ENCODE results near the gene NRXN3.

Gene NRXN3

GRCh38 chr14:79378020-79378419 lies 1207.8 kb downstream of the NRXN3 start:
- peak overlapping the region; percentile 43 for H3K4me3 ChIP-seq (ENCODE audit: low read length)
- peaks cover 49% of the 10 kb centered on the region for H3K4me1 ChIP-seq (ENCODE audit: insufficient read depth, low read length)
- H3K27me3 ChIP-seq (ENCODE audit: insufficient read depth, low read length): no peaks in the 10 kb centered on the region
- peak overlapping the region; percentile 39; the same call in 1 of the 2 replicates for H3K9ac ChIP-seq (ENCODE audit: low read depth, low read length)
- H3K27ac ChIP-seq (ENCODE audit: low read length): peak overlapping the region; percentile 51
- no peaks in the 10 kb centered on the region for H3K9me3 ChIP-seq (ENCODE audit: insufficient read depth, low read depth, low read length)
- H3K36me3 ChIP-seq (ENCODE audit: insufficient read depth, low read depth, low read length): no peaks in the 10 kb centered on the region

DNA sequence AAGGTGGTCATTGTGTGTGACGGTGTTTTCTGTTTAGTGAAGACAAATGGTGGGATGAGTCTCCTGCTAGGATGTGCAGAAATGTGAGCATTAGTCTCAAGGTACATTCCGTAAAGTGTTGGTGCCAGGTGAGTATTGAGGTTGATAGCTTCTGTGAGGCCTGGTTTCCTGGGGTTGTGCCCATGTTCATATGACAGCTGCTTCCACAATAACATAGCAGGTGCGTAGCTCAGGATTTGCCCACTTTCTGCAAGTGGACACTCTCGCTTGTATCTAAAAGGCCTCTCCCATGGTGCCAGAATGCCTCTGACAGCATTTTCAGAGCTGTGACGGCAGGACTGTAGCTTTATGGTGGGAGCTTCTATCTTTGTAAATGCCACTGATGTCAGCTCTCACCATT lies 1209.1 kb downstream of the NRXN3 start:
- H3K9me3 ChIP-seq (ENCODE audit: insufficient read depth, low read depth, low read length): no peaks in the 10 kb centered on the region
- H3K9ac ChIP-seq (ENCODE audit: low read depth, low read length): peak overlapping the region; percentile 39; the same call in 1 of the 2 replicates
- no peaks in the 10 kb centered on the region for H3K27me3 ChIP-seq (ENCODE audit: insufficient read depth, low read length)
- no peaks in the 10 kb centered on the region for H3K36me3 ChIP-seq (ENCODE audit: insufficient read depth, low read depth, low read length)
- 0 out of 2 replicates have a peak overlapping the region, but pooled peaks have one; percentile 37 for H3K4me3 ChIP-seq (ENCODE audit: low read length)
- peaks cover 40% of the 10 kb centered on the region for H3K4me1 ChIP-seq (ENCODE audit: insufficient read depth, low read length)
- H3K27ac ChIP-seq (ENCODE audit: low read length): no peak overlapping the region

DNA sequence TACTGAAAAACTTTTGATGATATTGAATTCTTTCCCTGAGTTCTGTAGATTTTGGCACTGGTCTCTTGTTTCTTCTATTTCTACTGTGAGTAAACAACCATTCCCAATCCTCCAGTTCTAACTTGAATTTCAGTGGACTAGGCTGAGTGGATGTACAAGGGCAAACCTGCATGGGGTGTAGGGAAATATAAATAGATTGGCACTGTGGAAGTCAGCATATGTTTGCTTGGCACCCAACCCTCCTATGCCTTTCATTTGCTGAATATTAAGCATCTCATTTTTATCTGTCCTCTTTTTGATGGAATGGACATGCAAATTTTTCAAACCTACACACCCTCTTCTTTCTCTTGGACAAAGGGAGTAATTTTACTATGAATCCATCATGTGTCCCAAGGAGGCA lies 1212.9 kb downstream of the NRXN3 start:
- H3K4me1 ChIP-seq (ENCODE audit: insufficient read depth, low read length): peaks cover 18% of the 10 kb centered on the region
- no peaks in the 10 kb centered on the region for H3K27me3 ChIP-seq (ENCODE audit: insufficient read depth, low read length)
- H3K9ac ChIP-seq (ENCODE audit: low read depth, low read length): no peak overlapping the region
- H3K9me3 ChIP-seq (ENCODE audit: insufficient read depth, low read depth, low read length): no peaks in the 10 kb centered on the region
- H3K4me3 ChIP-seq (ENCODE audit: low read length): no peak overlapping the region
- no peak overlapping the region for H3K27ac ChIP-seq (ENCODE audit: low read length)
- no peaks in the 10 kb centered on the region for H3K36me3 ChIP-seq (ENCODE audit: insufficient read depth, low read depth, low read length)

DNA sequence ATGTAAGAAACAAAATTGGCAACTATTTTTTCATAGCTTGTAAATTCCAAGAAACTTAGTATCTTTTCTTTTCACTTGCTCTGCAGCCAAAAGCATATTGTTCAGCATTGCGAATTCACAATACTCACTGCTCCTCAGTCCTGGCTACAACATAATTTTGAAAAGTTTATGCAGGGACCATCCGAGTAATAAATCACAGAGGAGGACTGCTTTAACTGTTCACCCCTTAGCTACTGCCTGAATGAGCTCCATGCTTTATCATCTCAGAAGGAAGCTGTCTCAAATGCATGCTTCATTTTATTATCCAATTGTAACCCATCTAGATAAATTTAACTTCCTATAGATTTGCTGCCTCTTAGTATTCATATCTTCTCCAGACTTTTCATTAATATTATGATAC lies 1213.3 kb downstream of the NRXN3 start:
- no peaks in the 10 kb centered on the region for H3K9me3 ChIP-seq (ENCODE audit: insufficient read depth, low read depth, low read length)

DNA sequence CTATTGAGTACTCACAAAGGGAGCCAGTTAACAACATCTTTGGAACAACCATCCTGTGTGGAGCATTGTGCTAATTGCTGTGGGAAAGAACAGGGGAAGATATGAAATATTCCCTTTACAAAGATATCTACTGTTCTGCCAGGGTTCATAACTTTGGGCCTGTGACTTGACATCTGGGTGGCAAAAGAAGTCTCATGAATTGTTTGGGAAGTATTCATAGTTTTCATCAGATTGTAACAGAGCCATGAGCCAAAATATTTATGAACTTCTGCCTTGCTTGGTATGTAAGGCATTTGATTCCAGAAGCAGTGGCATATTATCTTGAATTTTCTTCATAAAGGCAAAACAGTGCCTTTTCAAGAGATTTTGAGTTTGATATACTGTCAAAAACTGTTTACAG lies 1224.9 kb downstream of the NRXN3 start:
- Histone ChIP-seq H3K27ac (ENCODE audit: low read length) (no peak overlapping the region), H3K4me1 (ENCODE audit: insufficient read depth, low read length) (peaks cover 2% of the 10 kb centered on the region; the same call in 1 of the 2 replicates), H3K4me3 (ENCODE audit: low read length) (no peak overlapping the region), H3K36me3 (ENCODE audit: insufficient read depth, low read depth, low read length) (no peaks in the 10 kb centered on the region), H3K27me3 (ENCODE audit: insufficient read depth, low read length) (no peaks in the 10 kb centered on the region), H3K9me3 (ENCODE audit: insufficient read depth, low read depth, low read length) (no peaks in the 10 kb centered on the region), H3K9ac (ENCODE audit: low read depth, low read length) (no peak overlapping the region)

More for the DNA sequence above, 1213.3 kb downstream of the NRXN3 start:
- Histone ChIP-seq H3K9ac (ENCODE audit: low read depth, low read length) (no peak overlapping the region), H3K27ac (ENCODE audit: low read length) (no peak overlapping the region), H3K36me3 (ENCODE audit: insufficient read depth, low read depth, low read length) (no peaks in the 10 kb centered on the region), H3K4me3 (ENCODE audit: low read length) (no peak overlapping the region), H3K4me1 (ENCODE audit: insufficient read depth, low read length) (peaks cover 13% of the 10 kb centered on the region), H3K27me3 (ENCODE audit: insufficient read depth, low read length) (no peaks in the 10 kb centered on the region)

- no peak overlapping the region for H3K4me3 ChIP-seq (ENCODE audit: low read length)
- H3K36me3 ChIP-seq (ENCODE audit: insufficient read depth, low read depth, low read length): no peaks in the 10 kb centered on the region
- H3K9ac ChIP-seq (ENCODE audit: low read depth, low read length): no peak overlapping the region
- no peaks in the 10 kb centered on the region for H3K9me3 ChIP-seq (ENCODE audit: insufficient read depth, low read depth, low read length)
- H3K4me1 ChIP-seq (ENCODE audit: insufficient read depth, low read length): peaks cover 12% of the 10 kb centered on the region; the same call in 1 of the 2 replicates
- H3K27ac ChIP-seq (ENCODE audit: low read length): no peak overlapping the region
- no peaks in the 10 kb centered on the region for H3K27me3 ChIP-seq (ENCODE audit: insufficient read depth, low read length)
Observed at GRCh38 chr14:79404874-79405511, 1234.8 kb downstream of the NRXN3 start.

- Histone ChIP-seq H3K9ac (ENCODE audit: low read depth, low read length) (no peak overlapping the region), H3K27ac (ENCODE audit: low read length) (no peak overlapping the region), H3K4me1 (ENCODE audit: insufficient read depth, low read length) (peaks cover 12% of the 10 kb centered on the region; the same call in 1 of the 2 replicates), H3K4me3 (ENCODE audit: low read length) (no peak overlapping the region), H3K27me3 (ENCODE audit: insufficient read depth, low read length) (no peaks in the 10 kb centered on the region), H3K9me3 (ENCODE audit: insufficient read depth, low read depth, low read length) (no peaks in the 10 kb centered on the region), H3K36me3 (ENCODE audit: insufficient read depth, low read depth, low read length) (no peaks in the 10 kb centered on the region)
Observed at GRCh38 chr14:79405512-79405910, 1235.3 kb downstream of the NRXN3 start.

- Histone ChIP-seq H3K9me3 (ENCODE audit: insufficient read depth, low read depth, low read length) (no peaks in the 10 kb centered on the region), H3K27ac (ENCODE audit: low read length) (no peak overlapping the region), H3K4me1 (ENCODE audit: insufficient read depth, low read length) (peaks cover 12% of the 10 kb centered on the region; the same call in 1 of the 2 replicates), H3K9ac (ENCODE audit: low read depth, low read length) (no peak overlapping the region), H3K4me3 (ENCODE audit: low read length) (no peak overlapping the region), H3K36me3 (ENCODE audit: insufficient read depth, low read depth, low read length) (no peaks in the 10 kb centered on the region), H3K27me3 (ENCODE audit: insufficient read depth, low read length) (no peaks in the 10 kb centered on the region)
Observed at GRCh38 chr14:79407572-79407971, 1237.4 kb downstream of the NRXN3 start.

DNA sequence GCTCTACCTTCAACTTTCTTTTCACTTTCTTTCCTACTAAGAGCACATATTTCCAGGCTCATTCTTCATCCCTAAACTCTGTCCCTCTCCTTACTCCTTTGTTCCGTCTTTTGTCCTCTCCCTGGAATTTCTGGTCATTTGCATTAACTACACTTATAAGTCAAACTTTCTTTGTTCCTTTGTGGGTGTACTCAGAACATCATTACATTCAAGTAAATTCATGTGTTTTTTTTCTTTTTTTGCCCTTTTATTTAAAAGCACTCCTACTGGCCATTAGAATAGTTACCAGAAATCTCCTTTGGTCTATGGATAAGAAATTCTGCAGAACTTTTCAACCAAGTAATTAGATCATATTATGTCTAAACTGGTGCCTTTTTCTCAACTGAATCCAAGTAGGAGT lies 1238.5 kb downstream of the NRXN3 start:
- Histone ChIP-seq H3K27ac (ENCODE audit: low read length) (no peak overlapping the region), H3K4me1 (ENCODE audit: insufficient read depth, low read length) (peaks cover 12% of the 10 kb centered on the region; the same call in 1 of the 2 replicates), H3K27me3 (ENCODE audit: insufficient read depth, low read length) (no peaks in the 10 kb centered on the region), H3K4me3 (ENCODE audit: low read length) (no peak overlapping the region), H3K9ac (ENCODE audit: low read depth, low read length) (no peak overlapping the region), H3K9me3 (ENCODE audit: insufficient read depth, low read depth, low read length) (no peaks in the 10 kb centered on the region), H3K36me3 (ENCODE audit: insufficient read depth, low read depth, low read length) (no peaks in the 10 kb centered on the region)

GRCh38 chr14:79411403-79412174 lies 1241.4 kb downstream of the NRXN3 start:
- Histone ChIP-seq H3K27ac (ENCODE audit: low read length) (no peak overlapping the region), H3K36me3 (ENCODE audit: insufficient read depth, low read depth, low read length) (no peaks in the 10 kb centered on the region), H3K4me3 (ENCODE audit: low read length) (no peak overlapping the region), H3K9me3 (ENCODE audit: insufficient read depth, low read depth, low read length) (no peaks in the 10 kb centered on the region), H3K4me1 (ENCODE audit: insufficient read depth, low read length) (peaks cover 12% of the 10 kb centered on the region; the same call in 1 of the 2 replicates), H3K9ac (ENCODE audit: low read depth, low read length) (no peak overlapping the region), H3K27me3 (ENCODE audit: insufficient read depth, low read length) (no peaks in the 10 kb centered on the region)

DNA sequence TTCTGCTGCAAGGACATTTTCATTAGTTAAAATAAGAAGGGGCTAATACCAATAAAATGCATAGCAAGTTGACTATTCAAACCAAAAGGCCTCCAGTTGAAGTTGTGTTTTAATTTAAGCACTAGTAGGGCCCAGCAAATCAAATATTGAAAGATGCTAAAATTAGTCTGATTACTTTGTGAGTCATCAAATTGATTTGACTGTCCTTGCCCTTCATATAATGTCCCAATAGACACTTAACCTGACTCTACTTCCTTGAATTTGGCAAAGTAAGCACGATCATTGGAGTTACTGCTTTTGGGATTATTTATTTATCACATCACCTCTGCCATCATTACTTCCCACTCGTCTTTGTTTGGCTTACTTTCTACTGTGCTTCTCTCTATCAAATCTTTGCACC lies 1242.6 kb downstream of the NRXN3 start:
- peaks cover 12% of the 10 kb centered on the region; the same call in 1 of the 2 replicates for H3K4me1 ChIP-seq (ENCODE audit: insufficient read depth, low read length)
- no peak overlapping the region for H3K27ac ChIP-seq (ENCODE audit: low read length)
- H3K9me3 ChIP-seq (ENCODE audit: insufficient read depth, low read depth, low read length): no peaks in the 10 kb centered on the region
- no peaks in the 10 kb centered on the region for H3K27me3 ChIP-seq (ENCODE audit: insufficient read depth, low read length)
- H3K9ac ChIP-seq (ENCODE audit: low read depth, low read length): no peak overlapping the region
- H3K36me3 ChIP-seq (ENCODE audit: insufficient read depth, low read depth, low read length): no peaks in the 10 kb centered on the region
- H3K4me3 ChIP-seq (ENCODE audit: low read length): no peak overlapping the region
